A549 (cell line): ENCODE data around the gene MEG3. TPM values are rescaled to one million over a fixed set of nuclear protein-coding genes. Genes with fewer than 3 reads are reported as not detected.

Experiments
- ATAC-seq, 2 experiments: fragments of 200-7000 bp in 1 of 2; fragments of >200 bp in 1 of 2; cut with Nextera tagmentation in 1 of 2; cut with Tn5 transposase in 1 of 2; 3 replicates each; pipeline versions ENCODE4 v1.8.0 to v1.9.1; 2018 to 2020; ENCODE audit warnings: mild to moderate bottlenecking in 1 of 2, moderate library complexity in 1 of 2
- CTCF ChIA-PET: fragments of 300-600 bp; sonication (Branson Sonifier 250); formaldehyde crosslinking; extraction: SDS; loops from one replicate; lab custom pipeline; 2021; ENCODE audit warnings: antibody characterized with exemption, inconsistent platforms; lab: Yijun Ruan, JAX
- POLR2A ChIA-PET: fragments of 350-600 bp; formaldehyde crosslinking; extraction: SDS; loops from one replicate; lab custom pipeline; 2021; ENCODE audit warnings: antibody characterized with exemption, inconsistent platforms; lab: Yijun Ruan, JAX
- DNase-seq, 2 experiments: peaks; one replicate each; pipeline versions ENCODE4 v3.0.0 to v3.0.0-alpha.2; 2011 to 2016; ENCODE audit warnings: low read depth in 1 of 2, low spot score in 1 of 2
- FAIRE-seq: peaks from 2 replicates; lab custom pipeline; 2011; peaks lifted over from hg19 to GRCh38; lab: Jason Lieb, UNC
- H3K27ac ChIP-seq, 2 experiments: fragments of >200 bp; sonication (Bioruptor Twin); formaldehyde crosslinking; 3 replicates each; pipeline ENCODE4 v1.5.1; 2016 to 2017
- H3K4me1 ChIP-seq: fragments of >200 bp; sonication (Bioruptor Twin); formaldehyde crosslinking; 3 replicates; pipeline ENCODE4 v1.6.1; 2016
- H3K4me2 ChIP-seq: fragments of >200 bp; sonication (Bioruptor Twin); formaldehyde crosslinking; 3 replicates; pipeline ENCODE4 v1.6.1; 2016
- H3K4me3 ChIP-seq: fragments of >200 bp; sonication (Bioruptor Twin); formaldehyde crosslinking; 3 replicates; pipeline ENCODE4 v1.5.1; 2016
- H3K9me3 ChIP-seq: fragments of >200 bp; sonication (Bioruptor Twin); formaldehyde crosslinking; 3 replicates; pipeline ENCODE4 v1.6.1; 2016
- CBX8 ChIP-seq: fragments of 200-600 bp; sonication (generic); IDR thresholded peaks from 2 replicates; pipeline ENCODE4 v1.6.1; 2016
- CHD4 ChIP-seq: fragments of 200-600 bp; sonication (generic); IDR thresholded peaks from 2 replicates; pipeline ENCODE4 v1.6.1; 2016; ENCODE audit warnings: antibody characterized with exemption, mild to moderate bottlenecking, borderline replicate concordance
- ESRRA ChIP-seq: fragments of 150-350 bp; IDR thresholded peaks from 2 replicates; pipeline ENCODE4 v1.6.1; 2014; ENCODE audit warnings: mild to moderate bottlenecking, low read length, borderline replicate concordance
- FOSB ChIP-seq: fragments of 250-450 bp; sonication (Bioruptor Pico); IDR thresholded peaks from 2 replicates; pipeline ENCODE4 v1.5.0; 2020; ENCODE audit warnings: mild to moderate bottlenecking, moderate library complexity
- FOSL2 ChIP-seq, 2 experiments: fragments of 450-650 bp in 1 of 2; fragments of >200 bp in 1 of 2; sonication (Bioruptor Twin) in 1 of 2; formaldehyde crosslinking; IDR thresholded peaks; 2 replicates each; pipeline versions ENCODE4 v1.5.0 to v1.6.1; 2016 to 2020; ENCODE audit warnings: mild to moderate bottlenecking in 1 of 2, moderate library complexity in 1 of 2
- HMGXB4 ChIP-seq: fragments of 250-450 bp; sonication (Bioruptor Pico); IDR thresholded peaks from 2 replicates; pipeline ENCODE4 v1.5.0; 2021; ENCODE audit warnings: mild to moderate bottlenecking, moderate library complexity, borderline replicate concordance
- MYC ChIP-seq: IDR thresholded peaks from 2 replicates; pipeline ENCODE4 v1.6.1; 2012; ENCODE audit warnings: mild to moderate bottlenecking, inconsistent platforms, low read length, improper control_type of control experiment, borderline replicate concordance
- NFE2L2 ChIP-seq: fragments of 150-350 bp; conservative IDR thresholded peaks from 2 replicates; pipeline ENCODE4 v1.6.1; 2014; ENCODE audit warnings: low read length
- NR3C1 ChIP-seq: fragments of >200 bp; sonication (Bioruptor Twin); formaldehyde crosslinking; IDR thresholded peaks from 3 replicates; pipeline ENCODE4 v1.6.1; 2017
- RARB ChIP-seq: fragments of 250-450 bp; sonication (Bioruptor Pico); IDR thresholded peaks from 2 replicates; pipeline ENCODE4 v1.8.0; 2021; ENCODE audit warnings: mild to moderate bottlenecking, moderate library complexity
- RCOR1 ChIP-seq: fragments of 150-350 bp; IDR thresholded peaks from 2 replicates; pipeline ENCODE4 v1.6.1; 2014; ENCODE audit warnings: antibody characterized with exemption, low read length, low read depth
- ZC3H11A ChIP-seq: fragments of 450-650 bp; IDR thresholded peaks from 2 replicates; pipeline ENCODE4 v1.6.1; 2014; ENCODE audit warnings: antibody characterized with exemption, mild to moderate bottlenecking
- ZFP36 ChIP-seq: fragments of 450-650 bp; IDR thresholded peaks from 2 replicates; pipeline ENCODE4 v1.6.1; 2014; ENCODE audit warnings: borderline replicate concordance; ENCODE audit not compliant: partially characterized antibody
- ZSCAN20 ChIP-seq: fragments of 250-450 bp; sonication (Bioruptor Pico); IDR thresholded peaks from 2 replicates; pipeline ENCODE4 v1.8.0; 2022; ENCODE audit warnings: mild to moderate bottlenecking, moderate library complexity
- WGBS: methylation state at CpG from one replicate; pipeline ENCODE4 v1.1.6; 2017; ENCODE audit errors: missing lambda C conversion rate; 5-methylcytosine and 5-hydroxymethylcytosine counted together
- polyA plus RNA-seq, 4 experiments: library from polyadenylated mRNA; depleted of rRNA in 3 of 4; stranded (reverse); fragments of >200 nt; fragmentation: RNase III in 1 of 4; extraction: RNeasy Plus Mini Kit Qiagen cat#74134 plus additional on column Dnase treatment in 1 of 4; gene quantifications; 2 replicates in 3 of 4; 3 replicates in 1 of 4; pipeline ENCODE4 v1.2.3, GENCODE V29; 2011 to 2017
- TF ChIP-seq, protein P1 (sequence below): fragments of 200-600 bp; sonication (generic); IDR thresholded peaks from 2 replicates; pipeline ENCODE4 v1.6.1; 2016; ENCODE audit warnings: antibody characterized with exemption, mild to moderate bottlenecking, moderate library complexity
- TF ChIP-seq, protein P2 (sequence below): fragments of 250-450 bp; sonication (Bioruptor Pico); IDR thresholded peaks from 2 replicates; pipeline ENCODE4 v1.5.0; 2020; ENCODE audit warnings: low read depth, mild to moderate bottlenecking, moderate library complexity
- TF ChIP-seq, protein P3 (sequence below): fragments of >200 bp; sonication (Bioruptor Twin); formaldehyde crosslinking; IDR thresholded peaks from 3 replicates; pipeline ENCODE4 v1.5.1; 2016

Gene MEG3
- polyA plus RNA-seq, 2 of the 4 experiments (the other 2 are of a cell fraction): 27.0 to 56.7 TPM

GRCh38 chr14:100880271-100881101 is 54.6 kb downstream of the MEG3 start:
- FAIRE-seq (no peak), DNase-seq (no peak), ATAC-seq (no peak)
- CTCF ChIA-PET: interaction anchor here (1.3 to 2.7 kb wide), 2 partner anchors 20 to 30 kb away, joined by 4 to 13 read pairs; no protein-coding TSS in a partner anchor
- H3K27ac ChIP-seq: no peak overlapping the region
- no peaks in the 10 kb centered on the region for H3K9me3 ChIP-seq
- H3K4me2 ChIP-seq: no peak overlapping the region
- POLR2A ChIA-PET: no interaction called here
- no peak overlapping the region for H3K4me3 ChIP-seq
- no peaks in the 10 kb centered on the region for H3K4me1 ChIP-seq
- WGBS: 88% methylated on average over 20 of the region's 34 CpGs
- no peak for TF ChIP-seq FOSB
- no peak for TF ChIP-seq ZSCAN20 (CRISPR knock-in tag)
- TF ChIP-seq FOSL2 (IDR thresholded peaks at IDR 0.05): no peak
- TF ChIP-seq FOSL2 (CRISPR knock-in tag; IDR thresholded peaks at IDR 0.05): no peak
- no peak for TF ChIP-seq NR3C1

- Histone ChIP-seq H3K27ac (no peak overlapping the region), H3K9me3 (no peaks in the 10 kb centered on the region), H3K4me1 (no peaks in the 10 kb centered on the region), H3K4me3 (no peak overlapping the region), H3K4me2 (no peak overlapping the region)
- FAIRE-seq (no peak), ATAC-seq (no peak), DNase-seq (no peak)
- TF ChIP-seq, protein P1, sequence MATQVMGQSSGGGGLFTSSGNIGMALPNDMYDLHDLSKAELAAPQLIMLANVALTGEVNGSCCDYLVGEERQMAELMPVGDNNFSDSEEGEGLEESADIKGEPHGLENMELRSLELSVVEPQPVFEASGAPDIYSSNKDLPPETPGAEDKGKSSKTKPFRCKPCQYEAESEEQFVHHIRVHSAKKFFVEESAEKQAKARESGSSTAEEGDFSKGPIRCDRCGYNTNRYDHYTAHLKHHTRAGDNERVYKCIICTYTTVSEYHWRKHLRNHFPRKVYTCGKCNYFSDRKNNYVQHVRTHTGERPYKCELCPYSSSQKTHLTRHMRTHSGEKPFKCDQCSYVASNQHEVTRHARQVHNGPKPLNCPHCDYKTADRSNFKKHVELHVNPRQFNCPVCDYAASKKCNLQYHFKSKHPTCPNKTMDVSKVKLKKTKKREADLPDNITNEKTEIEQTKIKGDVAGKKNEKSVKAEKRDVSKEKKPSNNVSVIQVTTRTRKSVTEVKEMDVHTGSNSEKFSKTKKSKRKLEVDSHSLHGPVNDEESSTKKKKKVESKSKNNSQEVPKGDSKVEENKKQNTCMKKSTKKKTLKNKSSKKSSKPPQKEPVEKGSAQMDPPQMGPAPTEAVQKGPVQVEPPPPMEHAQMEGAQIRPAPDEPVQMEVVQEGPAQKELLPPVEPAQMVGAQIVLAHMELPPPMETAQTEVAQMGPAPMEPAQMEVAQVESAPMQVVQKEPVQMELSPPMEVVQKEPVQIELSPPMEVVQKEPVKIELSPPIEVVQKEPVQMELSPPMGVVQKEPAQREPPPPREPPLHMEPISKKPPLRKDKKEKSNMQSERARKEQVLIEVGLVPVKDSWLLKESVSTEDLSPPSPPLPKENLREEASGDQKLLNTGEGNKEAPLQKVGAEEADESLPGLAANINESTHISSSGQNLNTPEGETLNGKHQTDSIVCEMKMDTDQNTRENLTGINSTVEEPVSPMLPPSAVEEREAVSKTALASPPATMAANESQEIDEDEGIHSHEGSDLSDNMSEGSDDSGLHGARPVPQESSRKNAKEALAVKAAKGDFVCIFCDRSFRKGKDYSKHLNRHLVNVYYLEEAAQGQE: no peak
- TF ChIP-seq NFE2L2 (no peak), RCOR1 (no peak), CBX8 (no peak), CHD4 (no peak), ZSCAN20 (CRISPR knock-in tag) (no peak), HMGXB4 (CRISPR knock-in tag) (no peak), MYC (no peak), ZFP36 (no peak), ESRRA (no peak), ZC3H11A (no peak), RARB (CRISPR knock-in tag) (no peak)
- TF ChIP-seq, protein P2, sequence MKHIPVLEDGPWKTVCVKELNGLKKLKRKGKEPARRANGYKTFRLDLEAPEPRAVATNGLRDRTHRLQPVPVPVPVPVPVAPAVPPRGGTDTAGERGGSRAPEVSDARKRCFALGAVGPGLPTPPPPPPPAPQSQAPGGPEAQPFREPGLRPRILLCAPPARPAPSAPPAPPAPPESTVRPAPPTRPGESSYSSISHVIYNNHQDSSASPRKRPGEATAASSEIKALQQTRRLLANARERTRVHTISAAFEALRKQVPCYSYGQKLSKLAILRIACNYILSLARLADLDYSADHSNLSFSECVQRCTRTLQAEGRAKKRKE (CRISPR knock-in tag): no peak
- TF ChIP-seq, protein P3, sequence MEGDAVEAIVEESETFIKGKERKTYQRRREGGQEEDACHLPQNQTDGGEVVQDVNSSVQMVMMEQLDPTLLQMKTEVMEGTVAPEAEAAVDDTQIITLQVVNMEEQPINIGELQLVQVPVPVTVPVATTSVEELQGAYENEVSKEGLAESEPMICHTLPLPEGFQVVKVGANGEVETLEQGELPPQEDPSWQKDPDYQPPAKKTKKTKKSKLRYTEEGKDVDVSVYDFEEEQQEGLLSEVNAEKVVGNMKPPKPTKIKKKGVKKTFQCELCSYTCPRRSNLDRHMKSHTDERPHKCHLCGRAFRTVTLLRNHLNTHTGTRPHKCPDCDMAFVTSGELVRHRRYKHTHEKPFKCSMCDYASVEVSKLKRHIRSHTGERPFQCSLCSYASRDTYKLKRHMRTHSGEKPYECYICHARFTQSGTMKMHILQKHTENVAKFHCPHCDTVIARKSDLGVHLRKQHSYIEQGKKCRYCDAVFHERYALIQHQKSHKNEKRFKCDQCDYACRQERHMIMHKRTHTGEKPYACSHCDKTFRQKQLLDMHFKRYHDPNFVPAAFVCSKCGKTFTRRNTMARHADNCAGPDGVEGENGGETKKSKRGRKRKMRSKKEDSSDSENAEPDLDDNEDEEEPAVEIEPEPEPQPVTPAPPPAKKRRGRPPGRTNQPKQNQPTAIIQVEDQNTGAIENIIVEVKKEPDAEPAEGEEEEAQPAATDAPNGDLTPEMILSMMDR: no peak
- CTCF ChIA-PET: interaction anchor here (1.3 to 2.7 kb wide), 2 partner anchors 19 to 31 kb away, joined by 4 to 13 read pairs; no protein-coding TSS in a partner anchor
- WGBS: 86% methylated on average over 25 of the region's 38 CpGs
- POLR2A ChIA-PET: no interaction called here
Measured at GRCh38 chr14:100881211-100882025, 55.5 kb downstream of the MEG3 start.
